HG03060 (cell line): ENCODE results near the gene OPCML.

ENCODE experiments used
- ATAC-seq: cut with Tn5 transposase; IDR thresholded peaks from one replicate; pipeline ENCODE4 v1.9.1; 2021; ENCODE audit warnings: low read depth, moderate number of reproducible peaks; ENCODE audit not compliant: unreplicated experiment

Gene OPCML

GRCh38 chr11:133366147-133366546, 166.2 kb downstream of the OPCML start:
- ATAC-seq: no peak

GRCh38 chr11:133362916-133363315, 169.4 kb downstream of the OPCML start:
- no peak for ATAC-seq

GRCh38 chr11:133362156-133362555, 170.1 kb downstream of the OPCML start:
- no peak for ATAC-seq

DNA sequence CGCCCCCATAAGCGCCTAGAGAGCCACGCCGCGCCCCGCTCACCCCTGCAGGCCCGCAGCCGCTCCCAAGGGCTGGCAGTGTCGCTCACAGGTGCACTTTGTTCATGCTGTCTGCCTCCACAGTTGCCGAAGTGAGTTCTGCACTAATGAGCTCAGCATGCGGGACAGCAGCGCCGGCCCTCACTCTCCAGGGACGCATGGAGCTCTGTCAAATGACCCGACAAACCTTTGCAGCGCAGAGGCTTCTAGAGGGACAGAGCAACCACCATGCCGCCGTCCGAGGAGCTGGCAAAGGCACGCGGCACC, 170.7 kb downstream of the OPCML start:
- ATAC-seq: no peak

- ATAC-seq: no peak
Measured at GRCh38 chr11:133360860-133361688, 171.2 kb downstream of the OPCML start.

DNA sequence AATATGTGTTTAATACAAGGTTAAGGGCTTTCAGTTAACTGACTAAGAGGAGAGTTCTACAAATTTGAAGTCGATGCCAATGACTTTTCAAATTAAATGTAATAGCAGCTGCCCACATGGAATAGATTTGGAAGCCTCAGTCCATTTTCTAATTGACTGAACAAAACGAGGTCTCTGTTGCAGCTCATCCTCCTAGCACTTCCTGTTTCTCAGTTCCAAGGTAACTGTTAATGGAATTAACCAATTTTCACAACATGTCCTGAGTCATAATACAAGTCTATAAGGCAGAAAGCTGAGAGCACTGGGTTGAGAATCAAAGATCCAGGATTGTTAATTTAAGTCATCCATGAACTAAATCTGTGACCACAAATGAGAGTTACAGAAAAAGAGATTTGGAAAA, 177.2 kb downstream of the OPCML start:
- no peak for ATAC-seq

DNA sequence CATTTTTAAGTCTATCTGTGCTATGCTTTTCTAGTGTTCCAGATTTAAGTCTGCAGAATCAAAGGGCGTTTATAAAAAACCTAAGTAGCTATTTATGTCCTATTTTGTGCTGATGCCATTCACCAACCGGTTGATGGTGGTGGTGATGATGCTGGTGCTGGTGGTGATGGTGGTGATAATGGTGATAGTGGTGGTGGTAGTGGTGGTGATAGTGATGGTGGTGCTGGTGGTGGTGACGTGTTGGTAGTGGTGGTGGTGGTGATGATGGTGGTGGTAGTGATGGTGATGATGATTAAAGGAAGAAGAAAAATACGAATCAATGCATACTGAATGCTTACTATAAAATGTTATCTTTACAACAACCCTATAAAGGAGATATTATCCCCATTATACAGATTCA, 178.2 kb downstream of the OPCML start:
- no peak for ATAC-seq

GRCh38 chr11:133350045-133350444, 182.3 kb downstream of the OPCML start:
- ATAC-seq: no peak

DNA sequence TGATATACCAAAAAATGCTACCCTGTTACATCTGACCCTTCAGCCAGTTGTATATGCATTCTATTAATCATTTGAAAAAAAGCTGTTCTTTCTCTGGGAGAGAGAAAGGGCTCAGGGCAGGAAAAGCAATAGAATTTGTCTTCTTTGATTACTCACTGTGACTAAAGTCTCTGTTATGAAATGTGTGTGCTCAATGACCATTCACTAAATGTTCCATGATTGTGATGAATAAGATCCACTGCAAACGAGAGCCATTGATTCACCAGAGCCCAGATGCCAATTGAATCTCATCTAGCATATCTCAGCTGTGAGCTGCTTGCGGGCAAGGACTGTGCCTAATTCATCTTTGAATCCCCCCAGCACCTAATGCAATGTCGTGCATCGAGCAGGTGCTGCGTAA, 184.3 kb downstream of the OPCML start:
- no peak for ATAC-seq

GRCh38 chr11:133346137-133346536, 186.2 kb downstream of the OPCML start:
- ATAC-seq: no peak

GRCh38 chr11:133343951-133344350, 188.3 kb downstream of the OPCML start:
- no peak for ATAC-seq

DNA sequence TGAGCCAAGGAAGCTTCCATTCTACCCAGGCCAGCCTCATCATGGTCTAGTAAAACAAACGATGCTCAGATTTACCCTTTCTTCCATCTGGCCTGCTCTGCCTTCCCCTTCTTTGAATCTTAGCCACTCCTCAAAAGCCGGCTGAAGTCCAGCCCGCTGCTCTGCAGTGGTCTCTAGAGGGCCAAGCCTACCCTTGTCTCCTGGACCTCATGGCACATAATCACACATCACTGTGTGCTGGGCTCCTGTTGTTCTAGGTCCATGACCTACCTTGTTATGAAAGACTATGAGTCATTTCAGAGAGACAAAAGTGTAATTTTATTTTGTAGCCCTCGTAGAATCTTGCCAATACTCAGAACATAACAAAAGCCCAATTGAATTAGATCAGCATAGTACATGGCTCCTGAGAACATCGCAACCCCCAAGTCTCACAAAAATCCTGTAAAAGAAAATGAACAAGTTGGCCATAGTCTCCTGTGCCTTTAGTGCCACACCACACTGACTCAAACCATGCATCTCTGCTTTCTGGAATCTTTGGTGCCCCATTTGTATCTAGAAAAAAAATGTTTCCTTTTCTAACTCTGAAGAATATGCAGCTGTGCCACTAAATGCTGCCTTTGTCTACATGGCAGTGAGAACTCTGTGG, 192.7 kb downstream of the OPCML start:
- no peak for ATAC-seq

DNA sequence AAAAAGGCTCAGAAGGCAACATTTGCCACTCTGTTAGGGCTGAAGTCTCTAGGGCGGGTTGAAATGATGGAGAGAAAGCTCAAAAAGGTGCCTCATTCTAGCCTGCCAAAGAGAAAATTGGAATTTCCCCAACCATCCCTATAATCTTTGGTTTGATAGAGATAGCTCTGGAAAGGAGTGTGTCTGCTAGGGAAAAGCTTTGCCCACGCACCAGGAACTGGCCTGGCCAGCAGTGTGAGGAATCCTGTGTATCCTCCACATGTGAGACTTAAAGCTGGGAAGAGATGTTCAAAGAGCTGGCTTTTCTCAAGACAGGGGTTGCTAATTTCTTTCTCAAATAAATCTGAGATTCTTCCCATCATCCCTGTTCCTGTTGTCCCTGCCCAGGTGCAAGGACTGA, 193.7 kb downstream of the OPCML start:
- ATAC-seq: no peak

GRCh38 chr11:133337951-133338418, 194.3 kb downstream of the OPCML start:
- ATAC-seq: no peak

GRCh38 chr11:133337193-133337592, 195.1 kb downstream of the OPCML start:
- no peak for ATAC-seq

GRCh38 chr11:133331031-133331430, 201.3 kb downstream of the OPCML start:
- no peak for ATAC-seq

- ATAC-seq: no peak
Measured at GRCh38 chr11:133326849-133327248, 205.5 kb downstream of the OPCML start.

GRCh38 chr11:133326332-133326731, 206.0 kb downstream of the OPCML start:
- no peak for ATAC-seq

- ATAC-seq: no peak
Measured at GRCh38 chr11:133325711-133326110, 206.6 kb downstream of the OPCML start.

DNA sequence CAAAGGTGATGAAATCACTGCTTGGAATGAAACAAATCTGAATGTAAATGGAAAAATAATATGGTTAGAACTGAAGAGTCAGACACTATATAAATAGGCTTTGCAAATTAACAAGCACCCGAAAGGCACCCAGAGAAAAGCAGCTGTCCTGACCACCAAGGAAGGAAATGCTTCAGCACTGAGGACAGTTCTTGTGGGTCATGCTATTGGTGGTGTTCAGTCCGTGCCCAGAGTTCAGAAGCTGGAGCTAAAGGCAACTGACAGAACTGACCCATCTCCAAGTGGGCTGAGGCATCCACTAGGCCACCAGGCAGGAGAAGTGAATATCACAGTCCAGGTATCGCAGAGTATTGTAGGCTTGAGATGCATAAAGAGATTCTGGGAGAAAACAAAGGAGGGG, 208.9 kb downstream of the OPCML start:
- no peak for ATAC-seq

GRCh38 chr11:133318221-133318620, 214.1 kb downstream of the OPCML start:
- no peak for ATAC-seq

DNA sequence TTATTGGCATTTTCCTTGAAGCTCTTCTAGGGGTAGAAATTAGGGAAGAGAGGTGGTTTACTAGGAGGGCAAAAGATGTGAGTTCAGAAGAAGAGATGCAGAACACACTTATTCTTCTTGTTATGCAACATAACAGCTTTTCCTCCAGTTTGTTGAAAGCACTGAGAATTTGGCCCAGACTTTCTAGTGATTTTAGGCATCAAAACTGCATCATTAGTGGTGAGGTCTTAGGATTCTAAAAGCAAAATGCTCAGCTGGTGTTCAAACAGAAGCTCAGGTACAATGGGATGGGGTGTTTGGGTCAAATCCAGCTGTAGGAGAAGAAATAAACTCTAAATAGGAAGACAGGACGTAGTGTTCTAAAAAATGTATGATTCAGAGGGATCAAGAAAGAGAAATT, 221.1 kb downstream of the OPCML start:
- no peak for ATAC-seq
